ENCODE results near the gene CLCNKA. TPM values are rescaled to one million over a fixed set of nuclear protein-coding genes. Genes with fewer than 3 reads are reported as not detected.
"Not testable (repeated sequence)": the region's sequence is repeated elsewhere in the genome, so short reads cannot be mapped to it uniquely, and the experiment has no call there.

CLCNKA gene
- total RNA-seq, 4 donors from 2014 or later = 0.10 to 1.3 (median 0.63) TPM; not detected in 1

DNA sequence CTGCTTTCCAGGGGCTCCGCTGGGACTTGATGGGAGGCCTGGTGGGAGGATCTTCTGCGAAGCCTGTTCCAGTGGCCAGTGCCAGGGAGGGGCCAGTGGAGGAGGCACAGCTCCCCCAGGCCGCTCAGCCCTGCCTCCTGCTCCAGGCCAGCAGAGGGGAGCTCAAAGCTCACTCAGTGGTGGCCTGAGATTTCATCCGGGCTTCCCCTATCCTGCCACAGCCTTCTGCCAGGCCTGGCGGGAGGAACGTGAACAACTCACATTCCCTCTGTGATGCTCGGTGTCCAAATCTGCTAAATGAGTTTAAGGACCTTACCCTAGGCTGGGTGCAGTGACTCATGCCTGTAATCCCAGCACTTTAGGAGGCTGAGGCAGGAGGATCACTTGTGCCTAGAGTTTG is 25.0 kb downstream of the CLCNKA start:
- DNase-seq (ENCODE audit: low spot score in 2 of 2) = no peak
- intact Hi-C loops (cut with DNase I; ENCODE audit: low total_unique reads) = no loop called here
- no peak overlapping the region for H3K4me3 ChIP-seq (ENCODE audit: low read depth, poor library complexity, severe bottlenecking)
- 63 to 69% methylated on average over 5 to 7 of the region's 7 CpGs for WGBS, 2 donors
- TF ChIP-seq, protein P1, sequence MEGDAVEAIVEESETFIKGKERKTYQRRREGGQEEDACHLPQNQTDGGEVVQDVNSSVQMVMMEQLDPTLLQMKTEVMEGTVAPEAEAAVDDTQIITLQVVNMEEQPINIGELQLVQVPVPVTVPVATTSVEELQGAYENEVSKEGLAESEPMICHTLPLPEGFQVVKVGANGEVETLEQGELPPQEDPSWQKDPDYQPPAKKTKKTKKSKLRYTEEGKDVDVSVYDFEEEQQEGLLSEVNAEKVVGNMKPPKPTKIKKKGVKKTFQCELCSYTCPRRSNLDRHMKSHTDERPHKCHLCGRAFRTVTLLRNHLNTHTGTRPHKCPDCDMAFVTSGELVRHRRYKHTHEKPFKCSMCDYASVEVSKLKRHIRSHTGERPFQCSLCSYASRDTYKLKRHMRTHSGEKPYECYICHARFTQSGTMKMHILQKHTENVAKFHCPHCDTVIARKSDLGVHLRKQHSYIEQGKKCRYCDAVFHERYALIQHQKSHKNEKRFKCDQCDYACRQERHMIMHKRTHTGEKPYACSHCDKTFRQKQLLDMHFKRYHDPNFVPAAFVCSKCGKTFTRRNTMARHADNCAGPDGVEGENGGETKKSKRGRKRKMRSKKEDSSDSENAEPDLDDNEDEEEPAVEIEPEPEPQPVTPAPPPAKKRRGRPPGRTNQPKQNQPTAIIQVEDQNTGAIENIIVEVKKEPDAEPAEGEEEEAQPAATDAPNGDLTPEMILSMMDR (IDR thresholded peaks at IDR 0.05) = no peak
- no peak for TF ChIP-seq POLR2A (IDR thresholded peaks at IDR 0.05)

GRCh38 chr1:16047791-16048475 is 26.1 kb downstream of the CLCNKA start:
- DNase-seq (ENCODE audit: low spot score in 2 of 2) = no peak
- no peak for TF ChIP-seq POLR2A (IDR thresholded peaks at IDR 0.05)
- TF ChIP-seq, protein P1 (IDR thresholded peaks at IDR 0.05) = no peak
- no peak overlapping the region for H3K4me3 ChIP-seq (ENCODE audit: low read depth, poor library complexity, severe bottlenecking)
- WGBS, 2 donors = 83% methylated on average over 15 to 17 of the region's 19 CpGs
- intact Hi-C loops (cut with DNase I; ENCODE audit: low total_unique reads) = no loop called here

- intact Hi-C loops (cut with DNase I; ENCODE audit: low total_unique reads) = no loop called here
Observed at GRCh38 chr1:16048573-16049189, 26.8 kb downstream of the CLCNKA start.

GRCh38 chr1:16050328-16050727 is 28.5 kb downstream of the CLCNKA start:
- 86 to 90% methylated on average over 7 of the region's 7 CpGs for WGBS, 2 donors
- DNase-seq (ENCODE audit: low spot score in 2 of 2) = no peak
- no peak overlapping the region for H3K4me3 ChIP-seq (ENCODE audit: low read depth, poor library complexity, severe bottlenecking)
- no peak for TF ChIP-seq POLR2A (IDR thresholded peaks at IDR 0.05)
- TF ChIP-seq, protein P1 (IDR thresholded peaks at IDR 0.05) = no peak
- intact Hi-C loops (cut with DNase I; ENCODE audit: low total_unique reads) = no loop called here

More at GRCh38 chr1:16048573-16049189, 26.8 kb downstream of the CLCNKA start:
- peak overlapping the region; percentile 11 for H3K4me3 ChIP-seq (ENCODE audit: low read depth, poor library complexity, severe bottlenecking)
- DNase-seq (ENCODE audit: low spot score in 2 of 2) = no peak
- TF ChIP-seq, protein P1 (IDR thresholded peaks at IDR 0.05) = no peak
- TF ChIP-seq POLR2A (IDR thresholded peaks at IDR 0.05) = no peak
- 0 to 6% methylated on average over 12 to 22 of the region's 25 CpGs for WGBS, 2 donors

- no peak overlapping the region for H3K4me3 ChIP-seq (ENCODE audit: low read depth, poor library complexity, severe bottlenecking)
- intact Hi-C loops (cut with DNase I; ENCODE audit: low total_unique reads) = no loop called here
- no peak for TF ChIP-seq POLR2A (IDR thresholded peaks at IDR 0.05)
- TF ChIP-seq, protein P1 (IDR thresholded peaks at IDR 0.05) = no peak
- 95 to 96% methylated on average over 3 of the region's 3 CpGs for WGBS, 2 donors
- DNase-seq (ENCODE audit: low spot score in 2 of 2) = no peak
Observed at GRCh38 chr1:16051039-16051438, 29.2 kb downstream of the CLCNKA start.

- DNase-seq (ENCODE audit: low spot score in 2 of 2); intact Hi-C loops (cut with DNase I; ENCODE audit: low total_unique reads); H3K4me3 ChIP-seq (ENCODE audit: low read depth, poor library complexity, severe bottlenecking): not testable (repeated sequence)
- 85 to 94% methylated on average over 6 to 12 of the region's 12 CpGs for WGBS, 2 donors
Observed at GRCh38 chr1:16051949-16052348, 30.1 kb downstream of the CLCNKA start.

Measured in lower leg skin (tissue), 4 donors.